Stimulated activated CD8-positive, alpha-beta memory T cell treated with anti-CD3 and anti-CD28 coated beads, Interleukin-12 subunit alpha, Interleukin-12 subunit beta, amount 100 ng/mL, for 4 hours (primary cell): ENCODE results near the gene ETDC.

Experiments
- DNase-seq: peaks from one replicate; pipeline ENCODE4 v3.0.0-alpha.2; 2020; ENCODE audit warnings: low read depth

The ETDC gene

DNA sequence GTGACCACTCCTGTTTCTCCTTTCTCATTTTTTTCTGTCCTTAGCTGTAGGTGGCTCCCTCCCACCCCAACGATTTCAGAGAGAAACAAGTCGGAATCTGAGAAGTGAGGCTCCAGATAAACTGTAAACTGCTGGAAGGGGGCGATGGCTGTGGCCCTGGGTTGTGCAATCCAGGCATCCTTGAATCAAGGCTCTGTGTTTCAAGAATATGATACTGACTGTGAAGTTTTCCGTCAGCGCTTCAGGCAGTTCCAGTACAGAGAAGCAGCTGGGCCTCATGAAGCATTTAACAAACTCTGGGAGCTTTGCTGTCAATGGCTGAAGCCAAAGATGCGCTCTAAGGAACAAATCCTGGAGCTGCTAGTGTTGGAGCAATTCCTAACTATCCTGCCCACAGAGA lies 37.7 kb downstream of the ETDC start:
- no peak for DNase-seq

DNA sequence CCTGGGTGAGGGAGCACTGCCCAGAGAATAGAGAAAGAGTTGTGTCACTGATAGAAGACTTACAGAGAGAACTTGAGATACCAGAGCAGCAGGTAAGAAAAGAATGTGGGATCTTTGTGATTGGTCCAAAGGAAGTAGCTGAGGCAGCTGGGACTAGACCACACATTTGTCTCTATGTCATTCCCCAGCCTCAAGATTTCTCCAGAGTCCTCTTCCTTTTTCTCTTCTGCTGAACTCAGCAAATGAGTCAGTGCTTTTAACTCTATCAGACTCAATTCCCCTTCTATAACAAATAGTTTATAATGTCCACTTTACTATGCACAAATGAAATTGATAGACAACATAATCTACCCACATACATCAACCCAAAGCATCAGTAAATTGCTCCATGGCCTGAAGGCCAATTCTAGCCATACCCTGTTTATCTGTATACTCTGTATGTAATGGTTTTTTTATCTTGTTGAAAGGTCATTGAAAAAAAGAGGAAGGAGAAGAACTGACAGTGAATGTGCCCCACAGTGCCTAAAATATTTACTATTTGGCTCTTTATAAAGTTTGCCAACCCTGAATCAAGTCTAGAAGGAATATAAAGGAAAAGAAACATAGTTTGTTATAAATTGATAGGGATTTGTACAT lies 38.2 kb downstream of the ETDC start:
- no peak for DNase-seq

DNA sequence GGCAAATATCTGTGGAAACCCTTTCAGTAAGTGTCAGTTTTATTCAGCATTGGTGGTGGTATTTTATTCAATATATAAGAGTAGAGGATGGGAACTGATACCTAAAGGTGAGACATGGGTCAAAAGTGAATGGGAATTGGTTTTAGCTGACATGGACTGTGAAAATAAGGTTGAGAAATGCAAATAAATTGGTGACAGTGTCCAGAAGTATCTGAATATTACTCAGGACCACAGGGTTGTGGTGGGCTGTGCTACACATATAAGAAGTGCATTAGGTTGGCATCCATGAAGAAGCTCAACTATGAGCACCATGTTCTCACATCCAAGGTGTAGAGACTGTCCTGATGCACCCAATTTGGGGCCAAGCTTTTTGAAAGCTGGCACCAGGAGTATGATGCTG lies 45.0 kb downstream of the ETDC start:
- no peak for DNase-seq
